DOHH2 (cell line): ENCODE measurements around the gene LGALS9C.
"Not testable (repeated sequence)": the region's sequence is repeated elsewhere in the genome, so short reads cannot be mapped to it uniquely, and the experiment has no call there.

Experiments used
- CTCF ChIP-seq: fragments of 200-600 bp; sonication (generic); IDR thresholded peaks from one replicate; pipeline ENCODE4 v1.5.1; 2014; ENCODE audit warnings: antibody characterized with exemption, mild to moderate bottlenecking, low read depth, low read length; ENCODE audit not compliant: poor library complexity, severe bottlenecking
- EZH2phosphoT487 ChIP-seq: fragments of 200-600 bp; sonication (generic); IDR thresholded peaks from 2 replicates; pipeline ENCODE4 v1.6.1; 2017; ENCODE audit warnings: borderline replicate concordance, mild to moderate bottlenecking, antibody characterized with exemption, low read length, moderate library complexity, mixed read lengths

- TF ChIP-seq CTCF, EZH2phosphoT487: not testable (repeated sequence)
Measured at GRCh38 chr17:18525015-18525414, 48.4 kb downstream of the LGALS9C start.
